Gastroesophageal sphincter (tissue), 4 donors: Measurements from ENCODE around the gene FNDC10. TPM values are rescaled to one million over a fixed set of nuclear protein-coding genes. Genes with fewer than 3 reads are reported as not detected.
A peak's percentile ranks its signal among the peaks of the same experiment; 100 is the strongest.

ENCODE experiments used
- ATAC-seq: fragments of 150-250 bp; one replicate; pipeline ENCODE4 v1.9.1; 2016; ENCODE audit warnings: mild to moderate bottlenecking, moderate library complexity
- H3K27ac ChIP-seq, 4 donors: fragments of 200-600 bp; sonication (generic) in 3 of 4; 1 replicate in 3 of 4; 2 replicates in 1 of 4; pipeline ENCODE4 v1.5.1; 2016 to 2019
- H3K27me3 ChIP-seq: fragments of 200-600 bp; sonication (generic); one replicate; pipeline ENCODE4 v1.5.1; 2019
- H3K36me3 ChIP-seq, 2 donors: fragments of 200-600 bp; sonication (generic); one replicate each; pipeline ENCODE4 v1.5.1; 2019; ENCODE audit warnings: control low read depth in 1 of 2
- H3K4me1 ChIP-seq, 3 donors: fragments of 200-600 bp; sonication (generic); 1 replicate in 2 of 3; 2 replicates in 1 of 3; pipeline ENCODE4 v1.5.1; 2016 to 2019; ENCODE audit warnings: control low read depth in 2 of 3
- H3K4me3 ChIP-seq, 2 donors: fragments of 200-600 bp; sonication (generic); one replicate each; pipeline ENCODE4 v1.5.1; 2019; ENCODE audit warnings: mild to moderate bottlenecking in 1 of 2, moderate library complexity in 1 of 2
- H3K9me3 ChIP-seq, 3 donors: fragments of 200-600 bp; sonication (generic); one replicate each; pipeline ENCODE4 v1.5.1; 2017 to 2019; ENCODE audit warnings: control low read depth in 2 of 3
- CTCF ChIP-seq, 4 experiments: fragments of 200-600 bp in 2 of 4; fragments of 450-650 bp in 2 of 4; sonication (generic) in 1 of 4; IDR thresholded peaks; one replicate each; pipeline ENCODE4 v1.5.1; 2017 to 2019; ENCODE audit warnings: antibody characterized with exemption in 4 of 4, mild to moderate bottlenecking in 2 of 4, moderate library complexity in 2 of 4
- EP300 ChIP-seq: sonication (generic); formaldehyde crosslinking; IDR thresholded peaks from one replicate; pipeline ENCODE4 v1.6.1; 2017; ENCODE audit warnings: antibody characterized with exemption, mild to moderate bottlenecking
- POLR2A ChIP-seq, 2 donors: fragments of 450-650 bp; IDR thresholded peaks; one replicate each; pipeline ENCODE4 v1.6.1; 2017; ENCODE audit warnings: antibody characterized with exemption in 2 of 2, mild to moderate bottlenecking in 2 of 2, moderate library complexity in 1 of 2
- POLR2AphosphoS5 ChIP-seq: sonication (generic); formaldehyde crosslinking; IDR thresholded peaks from one replicate; pipeline ENCODE4 v1.6.1; 2017; ENCODE audit warnings: antibody characterized with exemption
- WGBS, 2 donors: methylation state at CpG; one replicate each; pipeline ENCODE4 v1.1.5; 2018; ENCODE audit warnings: low coverage in 1 of 2; 5-methylcytosine and 5-hydroxymethylcytosine counted together
- total RNA-seq, 4 donors: library from RNA; depleted of rRNA; stranded (reverse); fragments of >200 nt; gene quantifications; one replicate each; pipeline ENCODE4 v1.1.0, GENCODE V29; 2016

The FNDC10 gene
- total RNA-seq, 4 donors from 2014 or later, result 0.54 TPM; not detected in 2

DNA sequence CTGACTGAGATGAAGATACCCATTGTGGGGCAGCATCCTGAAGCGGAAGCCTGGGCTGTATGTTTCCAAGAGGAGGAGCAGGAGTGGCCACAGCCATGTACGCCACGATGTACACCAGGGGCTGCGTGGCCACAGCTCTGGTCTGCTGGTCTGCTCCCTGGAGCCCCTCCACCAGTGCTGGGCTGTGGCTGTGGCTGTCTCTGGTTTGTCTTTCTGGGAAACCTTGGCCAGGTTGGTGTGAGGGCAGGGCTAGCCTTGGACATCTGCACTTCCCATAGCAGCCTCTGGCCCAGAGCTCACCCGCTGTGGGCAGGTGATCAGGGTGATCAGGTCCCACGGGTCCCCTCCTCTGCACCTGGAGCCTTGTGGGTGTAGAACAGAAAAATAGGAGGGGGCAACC is 18.0 kb upstream of the FNDC10 start:
- TF ChIP-seq POLR2A (IDR thresholded peaks at IDR 0.05) (no peak), CTCF (IDR thresholded peaks at IDR 0.05) (no peak), POLR2AphosphoS5 (no peak), EP300 (no peak)
- no peak for ATAC-seq
- Histone ChIP-seq H3K9me3 (no peaks in the 10 kb centered on the region), H3K27ac (no peak overlapping the region), H3K4me3 (no peak overlapping the region), H3K36me3 (peaks cover 0 to 25% of the 10 kb centered on the region in 2 donors), H3K27me3 (no peaks in the 10 kb centered on the region), H3K4me1 (peaks cover 0 to 72% (median 22%) of the 10 kb centered on the region in 3 donors)
- 85% methylated on average over 5 of the region's 6 CpGs; no CpG with 5 or more reads in 1 of the 2 donors for WGBS, 2 donors

GRCh38 chr1:1617516-1617915 is 17.6 kb upstream of the FNDC10 start:
- peaks cover 0 to 69% (median 22%) of the 10 kb centered on the region in 3 donors for H3K4me1 ChIP-seq
- H3K9me3 ChIP-seq, result no peaks in the 10 kb centered on the region
- H3K27ac ChIP-seq, result no peak overlapping the region
- ATAC-seq, result no peak
- peaks cover 0 to 25% of the 10 kb centered on the region in 2 donors for H3K36me3 ChIP-seq
- WGBS, 2 donors, result 92% methylated on average over 4 of the region's 11 CpGs; no CpG with 5 or more reads in 1 of the 2 donors
- H3K27me3 ChIP-seq, result no peaks in the 10 kb centered on the region
- H3K4me3 ChIP-seq, result no peak overlapping the region
- TF ChIP-seq CTCF (IDR thresholded peaks at IDR 0.05), result no peak
- TF ChIP-seq POLR2AphosphoS5, result no peak
- no peak for TF ChIP-seq EP300
- no peak for TF ChIP-seq POLR2A (IDR thresholded peaks at IDR 0.05)

- 75 to 88% methylated on average over 2 to 6 of the region's 19 CpGs for WGBS, 2 donors
- TF ChIP-seq CTCF (IDR thresholded peaks at IDR 0.05), result no peak
- TF ChIP-seq POLR2AphosphoS5, result no peak
- no peak for TF ChIP-seq EP300
- no peak for TF ChIP-seq POLR2A (IDR thresholded peaks at IDR 0.05)
- no peaks in the 10 kb centered on the region for H3K9me3 ChIP-seq
- H3K4me1 ChIP-seq, result peaks cover 0 to 62% (median 22%) of the 10 kb centered on the region in 3 donors
- ATAC-seq, result no peak
- peak overlapping the region; percentile 70 to 85 for H3K4me3 ChIP-seq
- H3K36me3 ChIP-seq, result peaks cover 0 to 25% of the 10 kb centered on the region in 2 donors
- H3K27me3 ChIP-seq, result no peaks in the 10 kb centered on the region
- peak overlapping the region in 1 of 4 donors; percentile 100 for H3K27ac ChIP-seq
Observed at GRCh38 chr1:1616838-1617237, 16.9 kb upstream of the FNDC10 start.

DNA sequence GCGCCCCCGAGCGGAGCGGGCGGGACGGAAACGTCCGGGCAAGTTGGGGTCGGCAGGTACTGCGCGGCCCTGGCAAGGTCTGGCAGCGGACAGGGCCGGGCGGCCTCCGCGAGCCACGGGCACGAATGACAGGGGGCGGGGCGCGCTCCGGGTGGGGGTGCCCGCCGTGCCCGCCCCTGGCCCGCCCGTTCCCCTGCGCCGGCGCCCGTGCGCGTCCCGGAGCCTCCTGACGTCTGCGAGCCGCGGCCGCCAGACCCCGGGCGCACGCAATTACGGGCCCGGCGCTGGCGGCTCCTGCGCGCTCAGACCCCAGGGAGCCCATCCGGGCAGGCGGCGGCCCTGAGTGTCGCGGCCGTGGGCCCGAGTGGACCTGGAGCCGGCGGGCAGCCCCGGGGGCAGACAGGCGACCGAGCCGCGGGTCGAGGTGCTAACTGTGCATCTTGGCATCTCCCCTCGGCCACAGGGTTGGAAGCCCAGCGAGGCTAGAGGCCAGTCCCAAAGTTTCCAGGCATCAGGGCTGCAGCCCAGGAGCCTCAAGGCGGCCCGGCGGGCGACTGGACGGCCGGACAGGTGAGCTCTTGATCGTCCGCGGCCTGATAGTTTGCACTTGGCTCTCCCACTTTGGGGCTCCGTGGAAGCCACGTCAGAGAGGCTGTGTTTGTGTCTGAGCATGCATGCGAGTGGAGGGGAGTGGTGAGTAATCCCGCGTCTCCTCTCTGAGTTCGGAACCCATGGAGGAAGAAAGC is 16.3 kb upstream of the FNDC10 start:
- 44% methylated on average over 3 of the region's 80 CpGs; no CpG with 5 or more reads in 1 of the 2 donors for WGBS, 2 donors
- no peak for TF ChIP-seq CTCF (IDR thresholded peaks at IDR 0.05)
- TF ChIP-seq POLR2A (IDR thresholded peaks at IDR 0.05), result no peak
- no peak for TF ChIP-seq POLR2AphosphoS5
- no peak for TF ChIP-seq EP300
- peak; percentile 25 for ATAC-seq
- Histone ChIP-seq H3K4me1 (peaks cover 0 to 56% (median 22%) of the 10 kb centered on the region in 3 donors), H3K27me3 (no peaks in the 10 kb centered on the region), H3K27ac (peak overlapping the region; percentile 91 to 100 (median 100)), H3K36me3 (peaks cover 0 to 25% of the 10 kb centered on the region in 2 donors), H3K4me3 (peak overlapping the region; percentile 70 to 85), H3K9me3 (no peaks in the 10 kb centered on the region)
